Fibroblast of skin of right biceps (primary cell): Measurements from ENCODE around the gene ASIC2.

ENCODE experiments used
- DNase-seq: peaks from one replicate; pipeline ENCODE4 v3.0.0-alpha.2; 2013

The ASIC2 gene

DNA sequence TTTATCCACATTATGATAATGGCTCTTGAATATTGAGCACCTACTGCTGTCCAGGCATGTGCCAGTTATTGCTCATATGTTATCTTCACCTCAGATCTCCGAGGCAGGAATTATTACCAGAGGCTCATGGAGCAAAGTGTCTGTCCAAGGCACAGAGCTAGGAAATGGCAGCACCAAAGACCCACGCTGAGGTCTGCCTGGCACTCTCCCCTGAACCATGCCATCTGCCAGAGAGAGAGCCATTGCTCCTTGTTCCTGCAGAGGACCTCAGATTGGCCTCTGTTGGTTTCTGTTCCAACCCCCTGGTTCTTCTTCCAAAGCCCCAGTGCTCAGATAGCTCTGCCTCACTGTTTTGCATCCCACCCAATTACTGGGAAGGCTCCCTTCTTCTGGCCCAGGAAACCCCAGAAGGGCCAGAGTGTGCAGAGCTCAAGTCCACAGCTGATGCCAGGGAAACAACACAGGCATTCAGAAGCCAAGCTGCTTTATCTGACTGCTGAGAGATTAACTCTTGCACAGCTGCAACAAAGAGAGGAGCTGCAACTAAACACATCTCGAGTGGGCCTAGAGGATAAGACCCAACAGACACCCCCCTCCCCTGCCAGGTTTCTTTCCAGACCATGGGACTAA lies 5.9 kb downstream of the ASIC2 start:
- no peak for DNase-seq

- DNase-seq, result no peak
Measured at GRCh38 chr17:33285413-33285812, 7.7 kb downstream of the ASIC2 start.

DNA sequence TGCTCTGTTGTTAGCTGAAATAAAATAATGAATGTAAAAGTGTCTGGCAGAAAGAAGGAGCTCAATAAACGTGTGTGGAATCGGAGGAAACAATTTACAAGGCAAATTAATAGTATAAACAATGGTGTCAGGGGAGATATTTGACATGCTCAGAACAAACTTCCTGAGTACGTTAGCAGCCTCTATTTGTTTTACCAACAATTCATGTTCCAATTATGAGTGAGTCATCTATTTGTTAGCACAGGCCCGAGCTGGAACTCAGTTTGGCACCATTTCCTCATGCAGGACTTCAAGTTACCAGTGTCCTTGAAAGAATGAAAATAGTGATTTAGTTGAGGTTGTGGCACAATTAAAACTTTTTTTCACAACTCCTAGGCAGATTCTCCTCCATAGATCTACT lies 9.1 kb downstream of the ASIC2 start:
- peak; percentile 53 for DNase-seq

DNA sequence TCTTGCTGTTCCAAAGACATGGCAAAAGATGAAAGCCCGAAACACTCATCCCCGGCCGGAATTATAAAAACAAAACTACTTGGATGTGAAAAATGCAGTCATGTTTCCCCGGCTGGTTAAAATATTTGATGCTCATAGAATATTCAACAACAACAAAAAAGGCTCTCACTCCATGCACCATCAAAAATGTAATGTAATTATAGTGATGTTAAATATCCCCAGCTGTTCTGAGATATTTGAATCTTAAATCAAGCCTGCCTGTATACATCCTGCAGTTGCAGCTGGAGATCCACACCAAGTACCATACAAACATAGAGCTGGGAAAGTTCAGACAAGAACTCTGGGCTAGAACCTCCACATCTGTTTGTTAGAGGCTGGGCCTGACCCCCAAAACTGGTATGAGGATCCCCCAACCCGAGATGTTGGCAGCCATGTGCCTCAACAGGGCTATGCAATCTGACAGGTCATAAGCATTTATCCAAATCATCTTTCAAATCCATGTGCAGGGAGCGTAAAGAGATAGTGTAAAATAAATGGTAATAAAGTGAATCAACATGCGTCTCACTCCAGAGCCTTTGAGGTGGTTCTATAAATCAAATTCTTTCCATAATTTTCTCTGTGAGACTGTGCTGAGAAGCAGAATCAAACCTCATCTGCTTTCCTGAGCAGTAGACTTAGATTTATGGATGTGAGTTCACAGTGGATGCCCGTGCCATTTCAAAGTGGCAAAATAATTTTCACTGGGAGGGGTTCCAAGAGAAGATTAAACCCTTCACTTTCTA lies 12.7 kb downstream of the ASIC2 start:
- DNase-seq, result no peak

GRCh38 chr17:33277436-33278100 lies 15.5 kb downstream of the ASIC2 start:
- DNase-seq, result no peak

GRCh38 chr17:33273743-33274410 lies 19.2 kb downstream of the ASIC2 start:
- no peak for DNase-seq

- DNase-seq, result no peak
Measured at GRCh38 chr17:33273271-33273670, 19.8 kb downstream of the ASIC2 start.

DNA sequence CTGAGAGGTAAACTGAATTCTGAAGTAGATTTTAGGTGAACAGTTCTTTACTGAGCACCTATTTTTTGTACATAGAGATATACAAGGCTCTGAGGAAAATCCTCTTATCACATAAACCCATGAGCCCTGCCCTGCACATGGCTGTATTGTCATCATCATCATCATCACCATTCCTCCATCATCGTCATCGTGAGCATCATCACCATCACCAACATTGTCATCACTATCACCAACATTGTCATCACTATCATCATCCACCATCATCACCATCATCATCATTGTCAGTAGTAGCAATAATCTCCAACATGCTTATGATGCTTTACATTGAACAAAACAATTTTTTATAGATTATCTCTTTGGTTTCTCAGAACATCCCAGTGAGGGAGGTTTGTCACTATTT lies 20.7 kb downstream of the ASIC2 start:
- DNase-seq, result no peak

DNA sequence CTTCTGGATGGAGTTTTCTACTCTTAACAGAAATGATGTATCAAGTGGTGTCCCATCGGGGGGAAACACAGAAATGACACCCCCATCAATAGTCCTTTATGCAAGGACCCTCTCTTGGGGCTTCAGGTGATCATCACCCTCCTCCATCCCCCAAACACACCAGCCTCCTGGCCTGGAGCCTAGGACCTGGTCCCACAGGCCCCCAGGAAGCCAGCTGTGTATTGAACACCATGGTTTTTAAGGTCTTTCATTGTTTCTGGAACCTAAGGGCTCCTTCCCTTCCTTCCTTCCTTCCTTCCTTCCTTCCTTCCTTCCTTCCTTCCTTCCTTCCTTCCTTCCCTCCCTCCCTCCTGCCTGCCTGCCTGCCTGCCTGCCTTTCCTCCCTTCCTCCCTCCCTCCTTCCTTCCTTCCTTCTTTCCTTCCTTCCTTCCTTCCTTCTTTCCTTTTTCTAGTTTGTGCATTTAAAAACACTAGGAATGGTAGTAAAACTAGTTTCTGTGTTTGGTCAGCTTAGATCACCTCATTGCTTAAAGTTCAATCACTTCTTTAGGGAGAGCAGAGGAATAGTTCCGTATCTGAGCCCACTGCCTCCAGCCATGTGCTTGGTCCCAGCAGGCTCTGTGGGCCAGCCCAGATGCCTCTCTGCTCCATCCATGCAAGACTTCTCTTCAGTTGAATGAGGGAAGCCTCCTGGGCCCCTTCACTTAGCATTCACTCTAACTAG lies 23.6 kb downstream of the ASIC2 start:
- DNase-seq, result no peak

- no peak for DNase-seq
Measured at GRCh38 chr17:33267851-33268548, 25.1 kb downstream of the ASIC2 start.

DNA sequence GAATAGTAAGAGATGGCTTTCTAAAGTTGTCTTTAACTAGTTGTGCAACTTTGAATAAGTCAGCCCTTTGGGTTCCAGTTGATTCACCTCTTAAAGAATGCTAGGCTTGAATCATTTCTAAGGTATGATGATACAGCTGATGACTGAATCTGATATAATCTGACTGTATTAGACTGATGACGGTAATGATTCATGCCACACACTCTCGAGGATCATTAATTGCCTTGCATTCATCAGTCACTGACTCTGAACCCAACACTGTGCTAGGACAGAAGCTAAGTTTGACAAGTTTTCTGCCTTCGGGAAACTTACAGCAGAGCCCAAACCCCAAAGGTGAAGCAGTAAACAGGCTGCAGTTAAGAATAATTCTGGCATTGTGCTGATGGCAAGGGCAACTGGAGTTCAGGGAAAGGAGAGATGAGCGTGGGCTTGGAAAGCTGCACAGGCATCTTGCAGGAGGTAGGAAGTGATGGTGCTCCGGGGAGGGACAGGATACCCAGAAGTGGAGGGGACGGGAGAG lies 25.8 kb downstream of the ASIC2 start:
- DNase-seq, result peak; percentile 96

DNA sequence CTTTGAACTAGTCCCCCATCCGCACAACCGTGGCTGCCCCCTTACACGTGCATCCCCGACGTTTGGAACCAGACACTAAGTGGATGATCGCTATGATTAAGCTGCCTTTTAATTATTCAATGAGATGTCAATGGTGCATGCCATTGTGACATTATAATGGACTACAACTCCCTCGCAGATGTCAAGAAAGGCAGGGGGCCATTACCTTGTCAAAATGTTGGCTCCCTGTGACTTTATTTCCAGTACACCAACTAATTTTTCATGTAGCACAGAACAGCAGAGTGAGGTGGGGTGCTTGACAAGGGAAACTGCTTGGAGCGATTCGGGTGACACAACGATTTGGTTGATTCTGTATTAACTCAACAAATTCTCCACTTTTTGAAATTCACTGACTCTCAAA lies 26.5 kb downstream of the ASIC2 start:
- DNase-seq, result peak; percentile 24

GRCh38 chr17:33266116-33266515 lies 27.0 kb downstream of the ASIC2 start:
- peak; percentile 62 for DNase-seq

DNA sequence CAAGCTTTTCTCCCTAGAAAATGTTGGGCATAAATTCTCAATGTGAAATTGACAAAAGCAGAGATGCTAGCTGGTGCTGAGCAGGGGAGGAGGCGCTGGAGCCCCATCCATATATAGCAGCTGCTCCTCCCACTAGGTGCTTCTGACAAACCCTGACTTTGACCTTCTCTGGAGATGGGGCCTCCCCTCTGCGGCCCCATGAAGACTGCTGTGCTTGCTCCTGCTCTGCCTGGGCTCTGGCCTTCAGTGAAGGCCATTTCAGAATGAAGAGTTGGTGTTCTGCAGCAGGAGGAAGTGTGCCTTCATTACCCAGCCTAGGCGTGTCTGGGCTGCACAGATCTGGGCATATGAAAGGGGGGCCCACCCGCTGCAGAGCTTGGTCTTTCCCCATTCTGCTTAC lies 29.7 kb downstream of the ASIC2 start:
- DNase-seq, result no peak

DNA sequence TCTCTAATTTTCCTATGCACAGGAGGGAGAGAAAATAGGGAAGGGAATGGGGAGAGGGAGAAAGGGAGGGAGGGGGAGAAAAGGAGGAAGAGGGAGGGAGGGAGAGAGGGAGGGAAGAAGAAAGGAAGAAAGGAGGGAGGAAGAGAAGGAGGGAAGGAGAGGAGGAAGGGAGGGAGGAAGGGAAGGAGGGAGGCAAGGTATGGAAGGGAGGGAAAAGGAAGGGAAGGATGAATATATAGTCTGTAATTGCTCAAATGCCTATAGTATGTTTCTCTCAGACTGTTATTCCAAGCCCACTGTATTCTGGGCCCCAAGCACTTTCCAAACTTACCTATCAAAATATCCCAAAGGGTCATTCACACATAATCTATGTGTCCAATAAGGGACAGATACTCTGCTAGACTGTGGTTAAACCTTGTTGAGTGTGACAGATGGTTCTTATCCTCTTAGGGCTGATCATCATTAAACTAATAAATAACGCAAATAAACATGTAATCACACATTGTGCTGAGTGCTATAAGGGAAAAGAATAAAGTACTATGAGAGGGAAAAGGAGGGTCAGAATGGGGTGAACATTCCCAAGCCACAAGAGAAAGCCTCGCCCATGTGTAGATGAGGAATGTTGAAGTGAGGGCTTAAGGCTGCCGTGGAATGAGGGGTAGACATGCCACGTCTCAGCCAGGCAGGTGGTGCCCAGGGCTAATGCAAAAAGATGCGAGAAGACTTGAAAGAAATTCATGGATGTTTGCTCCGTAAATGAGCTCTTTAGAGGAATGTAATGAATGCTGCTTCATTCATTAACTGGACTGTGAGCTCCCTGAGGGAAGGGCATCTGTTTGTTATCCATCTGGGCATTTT lies 30.6 kb downstream of the ASIC2 start:
- no peak for DNase-seq

- DNase-seq, result no peak
Measured at GRCh38 chr17:33261820-33262219, 31.3 kb downstream of the ASIC2 start.

DNA sequence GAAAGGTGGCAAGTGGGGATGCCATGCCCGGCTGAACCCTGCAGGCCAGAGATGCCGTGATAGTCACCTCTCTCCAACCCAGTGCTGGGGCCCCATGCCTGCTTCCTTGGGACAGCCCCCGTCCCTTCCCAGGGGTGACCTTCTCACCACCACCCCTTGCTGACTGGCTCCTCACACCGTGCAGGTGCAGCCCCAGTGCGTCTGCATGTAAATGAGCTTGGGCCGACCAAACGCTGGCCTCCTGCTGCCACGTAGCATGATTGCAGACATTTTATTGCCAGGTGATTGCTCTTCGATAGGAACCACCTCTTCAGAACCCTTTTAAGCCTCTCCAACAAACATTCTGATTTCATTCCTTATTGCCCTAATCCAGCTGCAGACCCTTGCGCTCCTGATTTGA lies 32.5 kb downstream of the ASIC2 start:
- no peak for DNase-seq

DNA sequence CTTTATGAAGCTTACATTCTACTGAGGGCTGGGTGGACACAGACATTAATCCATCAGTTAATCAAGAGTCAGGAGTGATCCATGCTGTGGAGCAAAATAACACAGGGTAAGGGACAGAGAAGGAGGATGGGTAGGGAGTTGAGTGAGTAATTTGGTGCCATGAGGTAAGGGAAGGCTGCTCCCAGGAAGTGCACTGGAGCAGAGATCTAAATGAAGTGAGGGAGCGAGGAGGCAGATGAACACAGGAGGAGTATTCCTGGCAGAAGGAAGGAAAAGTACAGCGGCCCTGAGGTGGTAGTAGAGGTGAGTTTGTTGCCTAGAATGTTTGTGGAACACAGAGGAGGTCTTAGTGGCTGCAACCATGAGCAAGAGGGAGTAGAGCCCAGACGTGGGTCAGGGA lies 34.8 kb downstream of the ASIC2 start:
- DNase-seq, result no peak

- DNase-seq, result no peak
Measured at GRCh38 chr17:33245183-33245582, 47.9 kb downstream of the ASIC2 start.

DNA sequence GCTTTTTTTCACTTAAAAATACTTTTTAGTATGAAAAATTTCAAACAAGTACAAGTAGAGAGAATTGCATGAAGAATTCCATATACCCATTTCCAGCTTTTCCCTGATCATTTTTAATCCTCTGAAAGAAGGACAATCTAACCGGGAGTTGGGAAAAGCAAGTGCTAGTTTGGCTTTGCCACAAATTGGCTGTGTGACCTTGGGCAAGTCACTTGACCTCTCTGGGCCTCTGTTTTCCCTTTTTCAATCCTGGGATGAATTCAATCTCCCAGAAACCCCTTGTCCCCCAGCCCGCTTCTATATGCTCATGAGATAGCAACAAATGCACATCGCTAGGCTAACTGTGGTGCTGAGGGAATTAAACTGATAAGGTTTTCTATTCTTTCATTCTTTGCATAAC lies 49.4 kb downstream of the ASIC2 start:
- no peak for DNase-seq
